Colon (tissue), 2 donors: Measurements from ENCODE around the gene VWA1.
"Not testable (repeated sequence)": the region's sequence is repeated elsewhere in the genome, so short reads cannot be mapped to it uniquely, and the experiment has no call there.

Experiments
- FAIRE-seq: peaks from 2 replicates; lab custom pipeline; 2012; peaks lifted over from hg19 to GRCh38; lab: Jason Lieb, UNC
- donor health status: control.
- donor health status: control.

Gene VWA1

DNA sequence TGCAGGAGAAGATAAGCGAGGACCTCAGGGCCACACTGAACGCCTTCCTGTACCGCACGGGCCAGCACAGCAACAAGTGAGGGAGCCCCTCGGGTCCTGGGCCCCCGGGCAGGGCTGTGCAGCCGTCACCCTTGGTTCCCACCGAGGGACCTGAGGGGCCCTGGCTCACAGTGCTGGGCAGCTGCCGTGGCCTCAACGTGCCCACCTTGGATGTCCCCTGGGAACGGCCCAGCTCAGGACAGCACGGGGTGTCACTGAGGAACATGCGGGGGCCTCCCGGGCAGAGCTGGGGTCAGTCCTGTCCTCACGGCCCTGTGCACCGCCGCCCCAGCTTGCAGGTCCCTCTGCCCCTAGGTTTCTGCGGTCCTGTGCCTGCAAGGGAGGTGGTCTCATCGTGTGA is 23.7 kb downstream of the VWA1 start:
- not testable (repeated sequence) for FAIRE-seq

DNA sequence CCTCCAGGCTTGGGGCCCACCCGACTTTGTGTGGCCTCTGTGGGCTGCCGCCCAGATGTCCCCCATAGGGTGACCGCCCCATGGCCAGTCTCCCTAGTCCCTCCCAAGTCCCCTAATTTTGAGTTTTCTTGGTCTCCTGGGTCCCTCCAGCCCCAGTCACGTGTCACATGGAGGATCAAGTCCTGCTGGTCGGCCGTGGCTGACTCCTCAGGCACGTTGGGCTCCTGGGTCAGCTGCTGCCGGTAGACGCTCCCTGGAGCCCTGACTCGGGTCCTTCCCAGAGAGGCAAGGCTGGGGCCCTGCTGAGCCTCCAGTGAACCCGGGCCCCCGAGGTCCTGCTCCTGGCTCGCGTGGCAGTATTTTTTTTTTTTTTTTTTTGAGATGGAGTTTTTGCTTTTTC is 24.2 kb downstream of the VWA1 start:
- not testable (repeated sequence) for FAIRE-seq

DNA sequence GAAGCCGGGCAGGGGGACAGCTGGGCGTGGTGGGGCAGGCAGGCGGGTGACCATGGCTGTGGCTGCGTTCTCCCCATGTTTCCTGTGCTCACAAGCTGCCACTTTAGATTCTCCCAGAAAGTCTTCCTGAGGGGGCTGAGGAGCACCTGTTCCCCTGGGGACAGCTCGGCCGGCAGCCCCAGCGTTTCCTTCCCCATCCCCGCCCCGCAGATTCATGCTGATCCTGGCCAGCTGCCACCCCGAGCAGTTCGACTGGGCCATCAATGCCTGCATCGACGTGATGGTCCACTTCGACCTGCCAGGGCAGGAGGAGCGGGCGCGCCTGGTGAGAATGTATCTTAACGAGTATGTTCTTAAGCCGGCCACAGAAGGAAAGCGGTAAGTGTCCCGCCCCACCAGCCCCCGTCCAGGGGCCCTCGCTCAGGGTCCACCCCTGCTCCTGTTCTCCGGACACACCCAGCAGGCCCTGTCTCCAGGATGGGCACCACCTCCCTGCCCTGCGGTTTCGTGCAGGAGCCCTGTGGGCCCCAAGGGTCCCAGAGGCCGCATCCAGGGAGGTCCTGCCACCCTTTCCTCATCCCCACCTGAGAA is 25.1 kb downstream of the VWA1 start:
- FAIRE-seq, result no peak

DNA sequence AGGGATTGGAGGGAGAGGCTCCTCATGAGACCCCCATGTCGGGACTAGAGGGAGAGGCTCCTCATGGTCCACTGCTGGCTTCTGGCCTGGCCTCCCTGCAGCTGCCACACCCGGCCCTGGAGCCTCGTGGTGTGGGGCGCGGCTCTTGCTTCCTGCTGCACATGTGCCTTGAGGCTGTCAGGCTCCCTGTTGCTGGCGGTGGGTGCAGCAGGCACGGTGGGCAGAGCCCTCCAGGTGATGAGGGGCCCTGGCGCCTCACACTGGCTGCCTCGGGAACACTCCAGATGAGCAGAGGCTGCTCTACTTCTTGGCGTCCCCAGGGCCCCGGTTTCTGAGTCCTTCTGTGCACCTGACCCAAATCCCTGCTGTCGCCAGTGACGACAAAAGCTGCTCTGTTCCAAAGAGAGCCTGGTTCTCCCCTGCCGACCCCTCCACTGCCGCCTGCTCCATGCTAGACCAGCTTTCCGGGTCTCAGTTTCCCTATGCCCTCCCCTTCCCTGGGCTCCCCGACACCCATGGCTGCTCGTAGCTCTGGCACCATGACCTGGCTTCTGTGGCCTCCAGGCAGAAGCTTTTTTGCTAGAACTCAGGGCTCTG is 26.3 kb downstream of the VWA1 start:
- no peak for FAIRE-seq

DNA sequence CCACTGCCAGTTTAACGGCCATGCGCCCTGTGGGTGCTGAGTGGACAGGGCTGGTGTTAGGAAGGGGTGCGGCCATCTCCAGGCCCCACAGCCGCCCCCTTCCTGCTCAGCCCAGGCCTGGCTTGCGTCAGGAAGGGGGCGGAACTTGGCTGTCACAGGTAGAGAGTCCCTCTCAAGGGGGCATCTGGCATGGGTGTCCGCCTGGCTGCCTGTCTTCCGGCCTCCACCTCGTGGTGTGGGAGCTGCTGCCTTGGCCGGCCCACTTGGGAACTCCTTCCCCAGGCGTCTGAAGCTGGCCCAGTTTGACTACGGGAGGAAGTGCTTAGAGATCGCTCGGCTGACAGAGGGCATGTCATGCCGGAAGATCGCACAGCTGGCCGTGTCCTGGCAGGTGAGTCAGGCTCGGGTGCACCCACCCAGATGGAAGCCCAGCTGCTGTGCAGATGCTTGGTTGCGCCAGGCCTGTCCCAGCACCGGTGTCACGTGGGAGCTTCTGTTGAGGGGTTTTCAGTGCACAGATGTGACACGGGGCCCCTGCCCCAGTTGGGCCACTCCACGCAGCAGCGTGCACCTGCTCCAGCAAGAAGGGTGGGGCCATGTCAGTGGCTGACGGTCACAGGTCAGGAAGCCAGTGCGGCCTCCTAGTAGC is 27.0 kb downstream of the VWA1 start:
- FAIRE-seq, result no peak

DNA sequence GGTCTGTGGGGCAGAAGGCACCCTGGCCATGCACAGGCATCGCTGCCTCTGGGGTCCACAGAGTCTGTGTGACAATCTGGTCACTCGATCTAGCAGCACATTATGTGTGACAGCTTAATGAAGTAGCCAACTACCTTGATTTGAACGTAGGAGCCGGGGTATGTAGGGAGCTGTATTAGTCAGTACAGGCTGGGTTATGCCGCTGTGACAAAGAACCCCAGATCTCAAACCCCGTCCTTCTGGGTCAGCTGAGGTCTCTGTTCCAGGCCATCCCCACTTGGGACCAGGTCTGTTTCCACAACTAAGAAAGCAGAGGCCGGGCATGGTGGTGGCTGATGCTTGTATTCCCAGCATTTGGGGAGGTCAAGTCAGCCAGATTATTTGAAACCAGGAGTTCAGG is 27.8 kb downstream of the VWA1 start:
- no peak for FAIRE-seq

DNA sequence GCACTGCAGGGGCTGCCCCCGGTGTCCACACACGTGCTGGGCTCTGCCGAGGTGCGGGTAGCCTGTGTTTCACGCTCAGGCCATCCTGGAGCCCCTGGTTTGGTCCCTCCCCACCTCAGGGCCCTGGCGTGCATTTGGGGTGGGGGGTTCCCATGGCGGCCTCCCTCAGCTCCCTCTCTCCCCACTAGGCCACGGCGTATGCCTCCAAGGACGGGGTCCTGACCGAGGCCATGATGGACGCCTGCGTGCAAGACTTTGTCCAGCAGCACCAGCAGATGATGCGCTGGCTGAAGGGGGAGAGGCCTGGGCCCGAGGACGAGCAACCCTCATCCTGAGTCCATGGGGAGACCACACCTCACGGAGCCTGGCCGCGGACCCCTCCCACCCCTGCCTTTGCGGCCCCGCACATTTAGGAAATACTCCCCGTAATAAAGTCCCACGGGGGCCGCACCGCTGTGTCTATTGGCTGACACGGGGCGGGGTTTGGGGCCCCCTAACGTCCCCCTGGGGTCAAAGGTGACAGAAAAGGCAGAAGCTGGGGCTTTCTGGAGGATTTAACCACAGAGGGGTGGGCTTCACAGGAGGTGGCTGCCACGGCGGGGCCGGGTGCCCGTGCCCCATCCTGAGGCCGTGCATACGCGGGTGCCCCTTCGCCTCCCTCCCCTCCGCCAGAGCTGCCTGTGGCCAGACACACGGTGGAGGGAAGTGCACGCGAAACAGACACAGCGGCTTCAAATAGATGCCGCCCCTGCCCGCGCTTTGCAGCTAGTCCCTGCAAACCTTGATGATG is 32.9 kb downstream of the VWA1 start:
- FAIRE-seq, result not testable (repeated sequence)

DNA sequence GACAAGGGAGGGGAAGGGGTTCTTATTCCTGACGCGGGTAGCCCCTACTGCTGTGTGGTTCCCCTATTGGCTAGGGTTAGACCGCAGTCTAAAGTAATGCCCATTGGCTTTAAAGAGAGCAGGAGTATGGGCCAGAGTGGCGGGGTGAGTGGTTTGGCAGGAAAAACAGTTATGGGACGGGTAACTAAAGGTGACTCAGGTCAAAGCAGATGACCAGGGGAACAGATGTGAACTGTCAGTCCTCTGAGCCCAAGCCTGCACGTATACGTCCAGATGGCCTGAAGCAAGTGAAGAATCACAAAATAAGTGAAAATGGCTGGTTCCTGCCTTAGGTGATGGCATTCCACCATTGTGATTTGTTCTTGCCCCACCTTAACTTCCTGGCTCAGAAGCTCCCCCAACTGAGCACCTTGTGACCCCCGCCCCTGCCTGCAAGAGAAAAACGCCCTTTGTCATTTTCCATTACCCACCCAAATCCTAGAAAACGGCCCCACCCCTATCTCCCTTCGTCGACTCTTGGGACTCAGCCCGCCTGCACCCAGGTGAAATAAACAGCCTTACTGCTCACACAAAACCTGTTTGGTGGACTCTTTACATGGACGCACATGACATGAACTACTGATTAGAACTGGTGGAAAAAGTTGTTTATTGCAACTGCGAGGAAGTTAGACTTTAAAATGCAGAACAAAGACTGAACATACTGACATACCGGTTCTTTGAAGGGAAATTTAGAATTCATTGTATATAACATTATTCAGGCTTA is 35.3 kb downstream of the VWA1 start:
- FAIRE-seq, result no peak

DNA sequence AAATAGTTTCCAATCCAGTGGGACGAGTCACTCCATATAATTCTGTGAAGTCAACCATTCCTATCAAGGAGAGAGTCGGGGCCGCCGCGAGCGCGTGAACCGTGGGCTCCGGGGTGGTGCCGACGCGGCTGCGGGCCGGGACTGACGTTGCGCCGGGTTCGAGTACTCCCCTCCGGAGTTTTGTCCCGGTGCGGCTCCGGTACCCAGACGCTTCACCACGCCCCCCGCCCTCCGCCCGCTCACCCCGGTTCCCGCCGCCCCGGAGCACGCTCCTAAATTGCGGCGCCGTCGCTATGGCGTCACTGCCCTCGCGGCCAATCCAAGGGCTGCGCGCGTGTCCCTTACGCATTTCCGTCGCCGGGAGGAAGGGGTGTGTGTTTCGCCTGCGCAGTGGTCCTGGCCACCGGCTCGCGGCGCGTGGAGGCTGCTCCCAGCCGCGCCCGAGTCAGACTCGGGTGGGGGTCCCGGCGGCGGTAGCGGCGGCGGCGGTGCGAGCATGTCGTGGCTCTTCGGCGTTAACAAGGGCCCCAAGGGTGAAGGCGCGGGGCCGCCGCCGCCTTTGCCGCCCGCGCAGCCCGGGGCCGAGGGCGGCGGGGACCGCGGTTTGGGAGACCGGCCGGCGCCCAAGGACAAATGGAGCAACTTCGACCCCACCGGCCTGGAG is 36.0 kb downstream of the VWA1 start, which contains the start of gene ATAD3B:
Gene ATAD3B (plus strand): TSS at position 377 of the 664 bp plus-strand sequence. CDS start 120 bp downstream, at position 497.
- FAIRE-seq, result no peak

DNA sequence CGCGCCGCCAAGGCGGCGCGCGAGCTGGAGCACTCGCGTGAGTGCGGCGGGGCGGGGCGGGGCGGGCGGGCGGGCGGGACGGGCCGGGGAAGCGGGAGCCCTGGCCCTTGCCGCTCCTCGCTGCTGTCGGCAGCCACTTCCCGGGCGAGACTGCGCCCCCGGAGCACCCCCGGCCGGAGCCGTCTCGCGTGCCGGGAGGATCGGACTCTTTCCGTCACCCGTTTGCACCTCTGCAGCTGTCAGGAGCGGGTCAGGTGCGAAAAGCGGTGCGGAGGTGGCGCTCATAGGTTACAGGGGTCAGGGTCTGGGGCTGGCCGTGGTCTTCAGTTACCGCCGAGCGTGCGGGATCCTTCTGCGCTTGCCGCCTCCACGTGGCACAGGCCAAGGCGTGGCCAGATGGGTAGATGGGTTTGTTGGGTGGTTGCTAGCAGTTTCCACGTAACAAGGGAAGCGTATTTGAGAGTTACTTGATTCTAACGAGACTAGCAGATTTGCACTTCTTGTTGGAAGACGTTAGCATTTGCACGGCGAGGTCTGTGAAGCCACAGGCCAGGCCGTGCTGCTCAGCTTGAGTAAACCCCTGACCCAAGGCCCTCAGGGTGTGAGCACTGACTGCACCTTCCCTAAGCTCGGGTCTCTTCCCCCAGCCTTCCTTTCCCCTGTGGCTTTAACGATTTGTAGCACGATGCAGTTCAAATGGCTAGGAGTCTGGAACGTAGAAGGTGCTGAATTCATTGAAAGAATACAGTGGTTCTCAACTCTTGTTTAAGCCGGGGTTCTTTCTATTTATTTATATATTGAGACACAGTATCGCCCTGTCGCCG is 36.8 kb downstream of the VWA1 start:
- FAIRE-seq, result not testable (repeated sequence)

DNA sequence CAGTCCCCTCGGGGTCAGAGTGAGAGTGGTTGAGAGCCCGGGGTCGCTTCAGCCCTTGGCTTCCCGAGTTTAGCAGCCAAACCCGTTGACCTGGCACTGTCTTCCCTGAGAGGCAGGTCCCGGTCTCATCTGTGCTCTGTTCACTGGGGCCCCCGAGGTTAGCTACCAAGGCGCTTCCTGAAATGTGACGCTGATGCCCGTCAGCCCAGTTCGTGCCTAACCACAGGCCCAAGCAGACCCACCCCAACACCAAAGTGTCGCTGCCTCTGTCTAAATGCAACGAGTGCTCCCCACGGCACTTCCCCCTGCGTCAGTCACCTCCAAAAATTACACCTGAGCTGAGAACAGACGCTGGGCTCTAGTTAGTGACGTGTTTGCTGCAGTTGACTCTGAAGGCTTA is 40.5 kb downstream of the VWA1 start:
- FAIRE-seq, result not testable (repeated sequence)

DNA sequence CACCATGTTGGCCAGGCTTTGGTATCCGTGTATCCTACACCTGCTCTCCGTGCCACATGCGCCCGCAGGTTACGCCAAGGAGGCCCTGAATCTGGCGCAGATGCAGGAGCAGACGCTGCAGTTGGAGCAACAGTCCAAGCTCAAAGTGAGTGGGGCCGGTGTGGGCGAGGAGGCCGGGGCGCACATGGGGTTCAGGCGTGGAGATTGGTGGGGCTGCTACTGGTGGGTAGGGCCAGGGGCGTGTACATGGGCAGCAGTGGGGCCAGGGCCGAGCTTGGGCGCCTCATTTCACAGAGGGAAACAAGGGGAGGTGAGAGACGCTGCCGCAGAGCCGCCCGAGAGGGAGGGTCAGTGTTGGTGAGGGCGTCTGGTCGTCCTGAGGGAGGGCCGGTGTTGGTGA is 41.7 kb downstream of the VWA1 start:
- no peak for FAIRE-seq

DNA sequence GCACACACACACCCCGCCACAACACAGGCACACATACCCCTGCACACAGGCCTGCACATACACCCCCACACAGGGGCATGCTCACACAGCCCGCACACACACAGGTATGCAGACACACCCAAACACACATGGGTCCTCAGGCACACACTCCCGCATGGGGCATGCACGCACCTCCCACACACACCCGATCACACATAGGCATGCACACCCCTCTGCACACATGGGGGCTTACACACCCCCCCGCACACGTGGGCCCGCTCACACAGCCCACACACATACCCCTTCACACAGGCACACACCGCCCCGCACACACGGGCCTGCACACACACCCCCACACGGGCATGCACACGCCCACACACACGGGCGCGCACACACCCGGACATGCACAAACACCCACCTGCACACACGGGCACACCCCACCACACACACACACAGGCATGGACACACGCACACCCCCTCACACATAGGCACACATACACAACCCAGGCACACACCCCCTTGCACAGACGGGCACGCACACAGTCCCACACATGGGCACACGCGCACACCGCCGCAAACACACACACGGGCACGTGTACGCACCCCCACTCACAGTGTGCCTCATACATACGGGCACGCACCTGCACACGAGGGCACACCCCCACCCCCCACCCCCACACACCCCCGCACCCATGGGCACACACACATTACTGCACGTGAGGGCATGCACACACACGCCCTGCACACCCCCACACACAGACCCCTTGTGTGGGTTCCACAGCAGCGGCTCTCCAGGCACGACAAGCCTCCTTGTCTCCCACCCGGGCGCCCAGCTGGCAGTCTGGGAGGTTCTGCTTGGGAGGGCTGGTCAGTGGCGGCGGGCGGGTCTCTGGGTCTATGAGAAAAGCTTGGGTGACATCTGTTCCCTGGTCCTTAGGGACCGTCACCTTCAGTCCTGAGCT is 44.3 kb downstream of the VWA1 start:
- no peak for FAIRE-seq

DNA sequence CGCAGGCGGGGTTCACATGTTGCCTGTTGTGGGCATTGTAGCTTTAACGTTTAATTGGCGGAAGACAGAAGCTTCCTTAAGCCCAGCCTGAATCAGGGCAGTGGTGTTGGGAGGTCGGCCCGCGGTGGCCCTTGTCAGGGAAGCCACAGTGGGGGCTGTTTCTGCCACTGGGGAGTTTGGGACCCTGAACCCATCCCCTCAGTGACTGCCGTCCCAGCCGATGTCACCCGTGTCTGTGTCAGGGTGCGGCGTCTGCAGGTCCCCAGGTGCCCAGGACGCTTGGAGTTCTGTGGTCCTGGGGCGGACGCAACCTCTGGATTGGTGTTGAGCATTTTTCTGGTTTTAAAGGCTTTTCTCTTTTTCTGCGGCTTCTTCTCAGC is 45.0 kb downstream of the VWA1 start:
- FAIRE-seq, result not testable (repeated sequence)

DNA sequence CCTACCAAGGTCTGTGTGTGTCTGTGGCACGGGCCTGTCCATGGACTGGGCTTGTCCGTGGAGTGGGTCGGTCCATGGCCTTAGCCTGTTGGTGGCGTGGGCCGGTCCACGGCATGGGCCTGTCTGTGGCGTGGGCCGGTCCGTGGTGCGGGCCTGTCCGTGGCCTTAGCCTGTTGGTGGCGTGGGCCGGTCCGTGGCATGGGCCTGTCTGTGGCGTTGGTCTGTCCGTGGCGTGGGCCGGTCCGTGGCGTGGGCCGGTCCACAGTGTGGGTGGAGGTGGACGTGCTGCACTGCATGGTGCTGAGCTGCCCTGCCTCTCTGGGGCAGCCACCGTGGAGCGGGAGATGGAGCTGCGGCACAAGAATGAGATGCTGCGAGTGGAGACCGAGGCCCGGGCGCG is 46.3 kb downstream of the VWA1 start:
- FAIRE-seq, result not testable (repeated sequence)

DNA sequence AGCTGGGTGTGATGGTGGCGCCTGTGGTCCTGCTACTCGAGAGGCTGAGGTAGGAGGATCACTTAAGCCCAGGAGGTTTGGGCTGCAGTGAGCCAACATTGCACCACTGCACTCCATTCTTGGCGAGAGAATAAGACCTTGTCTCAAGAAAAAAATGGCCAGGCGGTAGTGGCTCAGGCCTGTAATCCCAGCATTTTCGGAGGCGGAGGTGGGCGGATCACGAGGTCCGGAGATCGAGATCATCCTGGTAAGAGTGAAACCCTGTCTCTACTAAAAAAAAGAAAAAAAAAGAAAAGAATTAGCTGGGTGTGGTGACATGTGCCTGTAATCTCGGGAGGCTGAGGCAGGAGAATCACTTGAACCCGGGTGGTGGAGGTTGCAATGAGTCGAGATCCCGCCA is 47.4 kb downstream of the VWA1 start:
- FAIRE-seq, result no peak

DNA sequence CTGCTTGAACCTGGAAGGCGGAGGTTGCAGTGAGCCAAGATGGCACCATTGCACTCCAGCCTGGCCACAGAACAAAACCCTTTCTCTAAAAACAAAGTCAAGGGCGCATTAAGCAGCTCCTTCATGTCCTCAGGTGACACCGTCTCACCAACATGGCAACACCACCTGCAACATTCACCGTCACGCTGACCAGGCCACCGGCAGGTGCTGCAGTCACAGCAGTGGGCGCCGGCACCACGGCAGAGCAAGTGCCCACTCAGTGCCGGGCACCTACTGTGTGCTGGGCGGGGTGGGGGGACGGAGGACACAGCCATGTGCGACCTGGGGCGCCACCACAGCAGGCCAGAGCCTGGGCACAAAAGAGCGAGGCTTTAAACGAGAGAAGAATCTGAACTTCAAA is 48.2 kb downstream of the VWA1 start:
- FAIRE-seq, result no peak

DNA sequence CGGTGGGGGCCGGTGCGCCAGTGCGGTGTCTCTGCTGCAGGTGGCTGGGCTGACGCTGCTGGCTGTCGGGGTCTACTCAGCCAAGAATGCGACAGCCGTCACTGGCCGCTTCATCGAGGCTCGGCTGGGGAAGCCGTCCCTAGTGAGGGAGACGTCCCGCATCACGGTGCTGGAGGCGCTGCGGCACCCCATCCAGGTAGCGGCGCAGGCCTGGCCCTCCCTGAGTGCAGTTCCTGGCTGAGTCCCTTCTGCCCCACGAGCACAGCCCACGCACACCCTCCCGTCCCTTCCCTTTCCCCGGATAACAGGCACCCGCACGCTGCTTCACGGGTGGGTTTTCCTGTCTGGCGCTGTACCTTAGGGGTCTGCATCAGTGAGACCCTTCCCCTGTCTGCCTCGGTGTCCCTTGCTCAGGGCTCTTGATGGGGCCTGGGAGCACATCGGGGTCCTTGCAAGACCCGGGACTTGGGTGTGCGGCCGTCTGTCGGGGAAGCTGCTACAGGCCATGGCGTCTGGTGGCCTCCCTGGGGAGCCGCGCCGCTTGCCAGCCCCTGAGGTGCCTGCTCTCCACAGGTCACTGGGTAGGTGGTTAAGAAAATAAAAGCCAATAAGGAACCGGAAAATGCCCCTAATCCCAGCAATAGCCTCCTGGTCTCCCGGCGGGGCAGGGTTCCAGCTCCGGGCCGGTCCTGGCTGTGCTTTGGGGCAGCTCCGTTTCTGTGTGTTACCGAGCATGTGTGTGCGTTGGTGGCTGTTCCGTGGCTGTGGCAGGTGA is 49.7 kb downstream of the VWA1 start:
- FAIRE-seq, result not testable (repeated sequence)
